Measurements from ENCODE around the gene SMPD4. TPM values are rescaled to one million over a fixed set of nuclear protein-coding genes. Genes with fewer than 3 reads are reported as not detected.
"Not testable (repeated sequence)": the region's sequence is repeated elsewhere in the genome, so short reads cannot be mapped to it uniquely, and the experiment has no call there.

The SMPD4 gene
- total RNA-seq, 6 experiments from 2014 or later, result 59.9 to 75.3 (median 64.6) TPM

GRCh38 chr2:130150181-130151144, 30.9 kb downstream of the SMPD4 start:
- no peak for DNase-seq
- no peak overlapping the region for H3K4me3 Mint-ChIP-seq
- TF ChIP-seq CTCF (IDR thresholded peaks at IDR 0.05), result no peak
- H3K27ac Mint-ChIP-seq, result no peak overlapping the region
- no peaks in the 10 kb centered on the region for H3K4me1 Mint-ChIP-seq (ENCODE audit: low read depth)
- H3K36me3 Mint-ChIP-seq (ENCODE audit: low read depth), result no peaks in the 10 kb centered on the region
- no peaks in the 10 kb centered on the region for H3K9me3 Mint-ChIP-seq
- H3K27me3 Mint-ChIP-seq (ENCODE audit: insufficient read depth), result no peaks in the 10 kb centered on the region

GRCh38 chr2:130148515-130148914, 32.9 kb downstream of the SMPD4 start:
- not testable (repeated sequence) for H3K4me3 Mint-ChIP-seq; DNase-seq; H3K4me1 Mint-ChIP-seq (ENCODE audit: low read depth); H3K9me3 Mint-ChIP-seq; H3K27me3 Mint-ChIP-seq (ENCODE audit: insufficient read depth); H3K27ac Mint-ChIP-seq; H3K36me3 Mint-ChIP-seq (ENCODE audit: low read depth)

GRCh38 chr2:130145006-130145414, 36.4 kb downstream of the SMPD4 start, which contains the start of gene CCDC74B:
Gene CCDC74B (minus strand): TSS chr2:130145112. CDS start chr2:130144996, 116 bp downstream.
- not testable (repeated sequence) for H3K9me3 Mint-ChIP-seq; H3K27me3 Mint-ChIP-seq (ENCODE audit: insufficient read depth); H3K4me1 Mint-ChIP-seq (ENCODE audit: low read depth); H3K36me3 Mint-ChIP-seq (ENCODE audit: low read depth)
- Mint-ChIP-seq H3K4me3 (peak within 1 kb of the TSS; percentile 88), H3K27ac (peak within 1 kb of the TSS; percentile 86)
- peak; percentile 51 for DNase-seq

- H3K27ac Mint-ChIP-seq, result not testable (repeated sequence)
Observed at GRCh38 chr2:130143266-130144039, 37.9 kb downstream of the SMPD4 start.

GRCh38 chr2:130142396-130143265, 38.8 kb downstream of the SMPD4 start:
- not testable (repeated sequence) for H3K36me3 Mint-ChIP-seq (ENCODE audit: low read depth); H3K4me3 Mint-ChIP-seq; DNase-seq; H3K9me3 Mint-ChIP-seq; H3K27ac Mint-ChIP-seq; H3K27me3 Mint-ChIP-seq (ENCODE audit: insufficient read depth); H3K4me1 Mint-ChIP-seq (ENCODE audit: low read depth)

More at GRCh38 chr2:130143266-130144039, 37.9 kb downstream of the SMPD4 start:
- H3K9me3 Mint-ChIP-seq; H3K27me3 Mint-ChIP-seq (ENCODE audit: insufficient read depth); H3K4me1 Mint-ChIP-seq (ENCODE audit: low read depth); H3K36me3 Mint-ChIP-seq (ENCODE audit: low read depth); DNase-seq: not testable (repeated sequence)
- peak overlapping the region; percentile 88 for H3K4me3 Mint-ChIP-seq

- not testable (repeated sequence) for H3K9me3 Mint-ChIP-seq; H3K4me1 Mint-ChIP-seq (ENCODE audit: low read depth); H3K27ac Mint-ChIP-seq; H3K36me3 Mint-ChIP-seq (ENCODE audit: low read depth); H3K4me3 Mint-ChIP-seq; H3K27me3 Mint-ChIP-seq (ENCODE audit: insufficient read depth); DNase-seq
Observed at GRCh38 chr2:130141645-130142370, 39.6 kb downstream of the SMPD4 start.

GRCh38 chr2:130141002-130141401, 40.4 kb downstream of the SMPD4 start:
- H3K27me3 Mint-ChIP-seq (ENCODE audit: insufficient read depth); H3K36me3 Mint-ChIP-seq (ENCODE audit: low read depth); DNase-seq; H3K27ac Mint-ChIP-seq; H3K4me3 Mint-ChIP-seq; H3K9me3 Mint-ChIP-seq; H3K4me1 Mint-ChIP-seq (ENCODE audit: low read depth): not testable (repeated sequence)

- DNase-seq; H3K36me3 Mint-ChIP-seq (ENCODE audit: low read depth): not testable (repeated sequence)
Observed at GRCh38 chr2:130140516-130140915, 40.9 kb downstream of the SMPD4 start.

GRCh38 chr2:130139331-130140280, 41.8 kb downstream of the SMPD4 start:
- not testable (repeated sequence) for DNase-seq; H3K9me3 Mint-ChIP-seq; H3K27me3 Mint-ChIP-seq (ENCODE audit: insufficient read depth); H3K4me1 Mint-ChIP-seq (ENCODE audit: low read depth); H3K4me3 Mint-ChIP-seq; H3K36me3 Mint-ChIP-seq (ENCODE audit: low read depth); H3K27ac Mint-ChIP-seq

More at GRCh38 chr2:130140516-130140915, 40.9 kb downstream of the SMPD4 start:
- not testable (repeated sequence) for H3K4me3 Mint-ChIP-seq; H3K9me3 Mint-ChIP-seq; H3K27me3 Mint-ChIP-seq (ENCODE audit: insufficient read depth); H3K27ac Mint-ChIP-seq; H3K4me1 Mint-ChIP-seq (ENCODE audit: low read depth)

- not testable (repeated sequence) for H3K4me1 Mint-ChIP-seq (ENCODE audit: low read depth); H3K27me3 Mint-ChIP-seq (ENCODE audit: insufficient read depth); H3K27ac Mint-ChIP-seq; DNase-seq; H3K4me3 Mint-ChIP-seq; H3K9me3 Mint-ChIP-seq; H3K36me3 Mint-ChIP-seq (ENCODE audit: low read depth)
Observed at GRCh38 chr2:130138841-130139251, 42.6 kb downstream of the SMPD4 start.

- H3K4me1 Mint-ChIP-seq (ENCODE audit: low read depth); H3K36me3 Mint-ChIP-seq (ENCODE audit: low read depth); H3K27me3 Mint-ChIP-seq (ENCODE audit: insufficient read depth); H3K27ac Mint-ChIP-seq; DNase-seq; H3K4me3 Mint-ChIP-seq; H3K9me3 Mint-ChIP-seq: not testable (repeated sequence)
Observed at GRCh38 chr2:130138326-130138725, 43.1 kb downstream of the SMPD4 start.

All from HFFc6 (cell line).